ENCODE results near the gene PRKG1.
"Not testable (repeated sequence)": the region's sequence is repeated elsewhere in the genome, so short reads cannot be mapped to it uniquely, and the experiment has no call there.

PRKG1 gene

DNA sequence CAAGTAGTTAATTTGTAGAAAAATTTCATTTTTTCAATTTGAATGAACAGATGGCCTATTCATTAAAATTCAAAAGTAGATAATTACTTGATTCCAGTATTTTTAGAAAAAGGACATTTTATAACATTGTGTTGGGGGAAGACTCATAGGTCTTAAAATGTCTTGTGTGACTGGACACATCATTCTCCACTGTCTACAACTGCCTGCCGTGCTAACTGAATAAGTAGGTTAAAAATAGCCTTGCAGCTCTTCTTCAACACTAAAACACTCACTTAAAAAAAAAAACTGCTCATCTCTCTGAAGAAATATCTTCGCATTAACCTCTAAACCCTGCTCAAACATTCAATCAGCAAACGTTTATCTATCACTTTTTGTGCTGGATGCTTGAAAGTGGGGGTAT, 371.3 kb downstream of the PRKG1 start:
- no peak for DNase-seq

DNA sequence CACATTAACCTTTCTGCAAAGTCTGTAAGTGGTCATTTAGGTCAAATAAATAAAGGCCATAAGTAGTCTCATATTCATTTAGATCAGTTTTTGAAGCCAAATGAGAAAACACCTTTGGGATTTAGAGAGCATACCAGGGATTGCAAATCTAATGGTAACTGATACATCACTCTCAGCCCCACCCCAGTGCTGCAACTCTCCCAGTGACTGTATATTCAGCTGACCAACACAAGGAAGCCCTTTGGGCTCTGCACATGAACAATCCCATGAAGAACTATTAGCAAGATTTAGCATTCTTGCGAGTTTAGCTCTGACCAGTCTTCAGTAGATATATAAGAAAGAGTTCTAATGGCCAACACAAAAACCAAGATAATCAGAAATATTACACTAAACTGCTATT, 372.8 kb downstream of the PRKG1 start:
- no peak for DNase-seq

DNA sequence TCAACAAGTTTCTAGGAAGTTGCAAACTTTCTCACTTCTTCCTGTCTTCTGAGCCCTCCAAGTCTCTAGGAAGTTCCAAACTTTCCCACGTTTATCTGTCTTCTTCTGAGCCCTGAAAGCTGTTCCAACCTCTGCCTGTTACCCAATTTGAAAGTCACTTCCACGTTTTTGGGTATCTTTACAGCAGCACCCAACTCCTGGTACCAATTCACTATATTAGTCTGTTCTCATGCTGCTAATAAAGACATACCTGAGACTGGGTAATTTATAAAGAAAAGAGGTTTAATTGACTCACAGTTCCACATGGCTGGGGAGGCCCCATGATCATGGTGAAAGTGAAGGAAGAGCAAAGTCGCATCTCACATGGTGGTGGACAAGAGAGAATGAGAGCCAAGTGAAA, 381.5 kb downstream of the PRKG1 start:
- DNase-seq: not testable (repeated sequence)

DNA sequence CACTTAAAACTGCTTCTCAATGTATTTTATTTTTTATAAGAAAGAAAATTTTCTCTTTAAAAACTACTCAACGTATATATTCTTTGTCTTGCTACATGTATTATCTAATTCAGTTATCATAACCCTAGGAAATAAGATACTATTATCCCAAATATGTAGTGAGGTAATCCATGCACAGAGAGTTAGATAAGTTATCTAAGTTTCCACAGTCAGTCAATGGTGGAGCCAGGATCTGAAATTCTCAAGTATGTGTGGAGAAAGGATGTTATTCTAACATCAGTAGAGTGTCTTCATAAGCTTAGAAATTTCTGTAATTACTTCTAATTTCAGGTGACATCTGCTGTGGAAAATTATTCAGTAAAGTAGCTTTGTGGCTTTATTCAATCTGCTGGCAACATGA, 385.2 kb downstream of the PRKG1 start:
- DNase-seq: no peak

DNA sequence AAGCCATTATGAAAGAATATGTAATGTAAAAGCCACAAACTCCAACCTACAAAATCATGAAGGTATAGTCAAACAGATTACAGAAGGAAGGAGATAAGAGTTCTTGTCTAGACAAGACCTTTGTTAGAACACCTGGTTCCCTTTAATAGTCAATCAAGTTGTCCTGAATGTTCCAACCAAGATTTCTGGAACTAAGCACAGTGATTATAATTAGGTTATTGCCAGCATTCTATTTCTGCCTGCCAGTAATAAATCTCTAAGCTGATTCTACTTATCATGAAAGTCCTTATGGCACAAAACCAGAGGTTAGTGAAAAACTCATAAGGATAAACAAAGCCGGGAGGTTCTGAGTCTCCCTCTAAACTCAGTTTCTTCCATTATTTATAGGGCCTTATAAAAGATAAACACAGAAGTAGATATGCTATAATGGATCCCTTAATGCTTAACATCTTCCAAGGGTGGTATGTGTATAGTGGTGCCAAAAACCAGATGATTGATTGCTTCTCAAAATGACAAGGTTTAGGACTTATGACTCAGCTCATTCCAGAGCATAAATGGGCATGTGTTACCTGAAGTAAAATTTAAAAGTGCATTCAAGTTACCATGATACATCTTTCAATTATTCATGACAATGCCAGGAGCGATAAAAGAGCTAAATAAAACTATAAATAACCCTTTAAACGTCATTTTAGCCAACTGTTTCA, 387.9 kb downstream of the PRKG1 start:
- no peak for DNase-seq

DNA sequence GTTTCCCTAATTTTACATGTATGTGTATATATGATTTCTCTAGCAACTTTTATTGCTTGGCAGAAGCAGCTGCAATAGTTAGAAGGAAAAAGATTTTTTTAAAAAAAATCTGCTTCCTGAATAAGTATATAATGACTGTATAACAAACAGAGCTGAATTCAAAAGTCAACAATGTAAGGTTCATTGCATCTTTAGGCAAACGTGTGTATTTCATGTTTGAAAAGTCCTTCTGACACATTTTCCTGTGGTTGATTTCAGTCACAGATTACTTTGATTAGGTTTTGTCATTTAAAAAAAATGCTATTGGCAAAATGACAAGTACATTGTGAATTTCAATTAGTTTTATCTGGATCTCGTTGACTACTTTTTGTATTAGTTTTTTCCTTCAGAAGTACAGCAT, 394.1 kb downstream of the PRKG1 start:
- DNase-seq: no peak

DNA sequence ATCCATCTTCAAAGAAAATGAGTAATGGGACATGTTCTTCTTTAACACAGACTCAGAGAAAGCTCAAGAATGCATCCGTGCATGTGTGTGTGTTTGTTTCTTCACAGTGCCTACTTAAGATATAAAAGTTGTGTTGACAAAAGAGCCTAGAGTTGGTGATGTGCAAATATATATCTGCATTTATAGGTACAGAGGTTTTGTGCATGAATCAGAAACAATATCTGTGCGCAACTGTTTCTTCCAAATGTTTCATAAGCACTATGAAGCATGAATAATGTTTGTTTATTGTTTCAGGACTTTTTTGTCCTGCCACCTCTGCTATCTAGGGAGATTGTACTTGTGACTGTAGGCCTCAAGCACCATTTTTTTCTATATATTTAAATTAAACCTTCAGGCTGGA, 395.4 kb downstream of the PRKG1 start:
- no peak for DNase-seq

DNA sequence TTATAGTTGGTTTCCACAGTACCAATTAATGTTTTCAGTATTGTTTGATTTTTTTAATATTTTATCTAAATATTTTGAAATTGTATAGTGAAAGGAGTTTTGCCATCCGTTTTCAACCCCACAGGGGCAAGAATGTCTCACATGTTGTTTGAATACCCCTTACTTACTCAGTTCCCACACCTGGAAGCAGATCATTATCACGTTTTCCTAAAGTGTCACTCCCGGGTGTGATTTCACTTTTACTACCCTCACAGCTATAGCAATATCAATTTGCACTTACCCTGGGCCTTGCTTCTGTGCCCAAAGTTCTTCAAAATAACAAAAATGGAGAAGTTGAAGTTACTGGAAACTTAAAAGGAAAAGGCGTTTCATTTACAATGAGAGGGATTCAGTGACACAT, 397.0 kb downstream of the PRKG1 start:
- DNase-seq: no peak

DNA sequence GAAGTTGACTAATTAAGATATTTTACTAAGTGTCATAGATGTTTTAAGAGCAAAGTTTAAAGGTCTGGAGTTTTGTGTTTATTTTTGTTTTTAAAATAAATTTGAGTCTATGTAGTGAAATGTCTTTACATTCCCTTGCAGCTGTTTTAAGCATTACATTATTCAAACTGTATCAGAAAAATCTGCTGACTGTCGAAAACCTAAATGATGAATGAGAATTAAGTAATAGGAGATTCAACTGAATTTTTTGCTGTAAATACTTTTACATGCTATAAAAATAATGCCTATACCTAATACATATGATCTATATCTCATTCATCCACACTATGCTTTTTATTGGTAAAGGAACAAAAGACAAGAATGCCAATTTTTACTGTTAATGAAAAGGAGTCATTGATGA, 397.9 kb downstream of the PRKG1 start:
- no peak for DNase-seq

DNA sequence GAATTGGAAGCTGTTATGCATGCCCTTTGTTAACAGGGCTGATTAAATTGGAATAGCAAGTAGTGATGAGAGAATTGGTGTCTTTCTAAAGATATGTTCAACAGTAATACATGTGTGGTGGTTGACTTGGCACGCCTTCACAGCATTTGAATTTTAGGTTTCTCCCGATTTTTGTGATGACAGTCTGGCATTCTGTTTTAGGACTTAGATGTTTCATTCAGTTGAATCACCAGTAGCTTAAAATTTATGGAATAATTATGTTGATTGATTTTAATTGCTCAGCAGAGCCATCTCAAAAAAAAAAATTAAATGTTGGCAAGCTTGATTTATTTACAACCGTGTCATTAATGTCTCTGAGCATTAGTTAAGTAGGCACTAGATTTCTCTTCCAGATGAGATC, 405.4 kb downstream of the PRKG1 start:
- DNase-seq: no peak

DNA sequence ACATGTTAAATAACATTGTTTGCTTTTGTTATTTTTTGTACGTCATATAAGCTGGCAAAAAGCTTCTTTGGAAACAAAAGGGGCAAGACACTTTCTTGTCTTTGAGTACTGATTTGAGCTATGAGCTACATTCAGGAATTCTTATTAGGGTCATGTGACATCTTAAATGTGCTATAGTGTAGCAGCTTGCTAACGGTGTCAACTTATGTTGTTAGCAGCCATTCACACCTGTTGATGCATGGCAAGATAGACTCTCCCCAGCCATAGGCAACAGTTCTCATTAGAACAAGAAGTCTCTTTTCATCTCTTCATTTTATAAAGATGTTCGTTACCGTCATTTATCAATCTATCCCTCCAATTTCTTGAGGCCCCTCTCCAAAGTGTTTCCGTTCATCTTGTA, 411.4 kb downstream of the PRKG1 start:
- no peak for DNase-seq

DNA sequence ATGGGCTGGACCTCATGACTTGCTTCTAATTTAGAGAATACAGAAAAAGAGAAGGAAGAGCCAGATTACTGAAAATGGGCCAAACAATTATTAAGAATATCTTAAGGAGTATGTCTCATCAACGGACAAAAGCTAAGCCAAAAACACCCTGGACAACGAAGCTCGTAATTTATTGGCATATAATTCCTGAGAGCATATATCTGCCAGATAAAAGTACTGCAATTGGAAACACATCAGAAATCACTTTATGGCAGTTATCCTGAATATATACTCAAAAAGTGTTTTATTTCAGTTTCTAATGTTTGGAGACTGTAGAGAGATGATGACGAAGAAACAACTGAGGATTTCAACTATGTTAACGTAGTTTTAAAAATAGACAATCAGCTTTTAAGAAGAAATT, 413.3 kb downstream of the PRKG1 start:
- DNase-seq: no peak

DNA sequence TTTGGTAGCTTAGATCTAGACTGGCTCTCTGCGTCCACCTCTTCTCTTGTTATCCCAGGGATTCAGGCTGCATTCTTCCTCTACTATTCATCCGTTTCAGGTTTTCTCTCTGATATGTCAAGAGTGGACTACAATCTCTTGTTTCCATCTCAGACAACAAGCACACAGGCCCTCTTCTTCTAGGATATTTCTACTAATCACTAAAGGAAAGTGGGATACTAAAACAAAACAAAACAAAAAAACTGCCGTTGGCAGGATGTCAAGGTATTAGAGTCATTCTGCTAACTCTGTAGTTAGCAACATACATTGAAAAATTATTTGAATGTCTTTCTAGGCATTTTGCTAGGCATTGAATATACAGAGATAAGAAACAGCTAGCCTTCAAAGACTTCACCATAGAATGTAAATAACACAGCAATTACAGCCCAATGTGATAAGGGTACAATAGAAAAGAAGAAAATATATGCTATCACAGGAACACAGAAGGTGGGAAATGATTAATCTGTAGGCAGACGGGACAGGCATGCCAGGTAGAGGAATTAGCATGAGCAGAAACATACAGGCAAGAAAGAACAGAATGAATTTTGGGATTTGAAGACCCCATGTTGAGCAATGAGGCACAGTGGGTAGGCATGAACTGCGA, 414.6 kb downstream of the PRKG1 start:
- no peak for DNase-seq

DNA sequence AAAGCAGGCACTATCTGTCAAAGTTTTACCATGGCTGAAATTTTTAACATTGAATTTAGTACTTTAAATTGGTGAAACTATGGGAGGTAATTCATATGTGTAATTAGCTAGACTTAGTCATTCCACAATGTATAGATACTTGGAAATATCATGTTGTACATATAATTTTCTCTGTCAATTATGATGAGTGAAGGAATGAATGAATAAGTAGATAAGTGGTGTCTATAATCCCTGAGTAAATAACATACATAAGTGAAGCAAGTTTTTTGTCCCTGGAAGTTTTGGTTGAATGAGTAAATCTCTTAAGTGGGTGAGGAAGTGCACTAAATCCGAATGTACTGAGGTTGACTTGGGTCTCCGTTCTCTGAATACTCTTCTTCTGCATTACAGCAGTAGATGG, 424.1 kb downstream of the PRKG1 start:
- no peak for DNase-seq

DNA sequence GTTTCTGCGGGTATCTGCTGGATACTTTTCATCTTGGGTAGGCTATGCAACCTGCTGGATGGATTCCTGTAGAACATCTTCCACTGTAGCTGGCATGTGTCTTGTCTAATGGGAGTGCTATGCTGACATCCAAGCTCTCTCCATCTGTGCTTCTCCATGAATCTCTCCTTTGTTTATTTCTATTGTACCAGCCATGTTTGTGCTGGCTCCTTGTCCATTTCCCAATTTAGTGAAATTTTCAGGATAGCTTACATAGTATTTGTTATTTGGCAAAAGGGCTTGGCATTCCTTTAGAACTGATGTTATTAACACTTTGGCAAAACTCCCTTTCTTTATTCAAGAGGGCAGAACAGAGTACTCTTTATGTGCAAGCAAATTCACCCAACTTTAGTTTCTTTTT, 427.1 kb downstream of the PRKG1 start:
- no peak for DNase-seq

DNA sequence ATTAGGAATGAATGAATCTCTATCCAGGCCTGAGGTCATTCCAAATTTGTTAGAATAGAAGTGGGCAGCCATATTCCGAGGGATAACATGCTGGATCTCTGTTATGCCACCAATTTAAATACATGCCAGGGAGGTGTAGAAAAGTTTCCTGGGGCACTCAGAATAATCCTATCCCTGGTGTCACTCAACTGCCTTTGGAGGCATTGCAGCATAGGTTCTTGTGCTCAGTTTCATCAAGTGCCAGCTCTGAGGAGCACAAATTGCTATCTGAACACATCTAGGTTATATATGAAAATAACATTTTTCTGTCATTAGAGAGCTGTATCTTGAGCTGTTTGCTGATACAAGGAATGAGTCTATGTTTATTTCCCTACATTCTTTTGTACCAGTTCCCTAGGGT, 427.8 kb downstream of the PRKG1 start:
- DNase-seq: no peak

DNA sequence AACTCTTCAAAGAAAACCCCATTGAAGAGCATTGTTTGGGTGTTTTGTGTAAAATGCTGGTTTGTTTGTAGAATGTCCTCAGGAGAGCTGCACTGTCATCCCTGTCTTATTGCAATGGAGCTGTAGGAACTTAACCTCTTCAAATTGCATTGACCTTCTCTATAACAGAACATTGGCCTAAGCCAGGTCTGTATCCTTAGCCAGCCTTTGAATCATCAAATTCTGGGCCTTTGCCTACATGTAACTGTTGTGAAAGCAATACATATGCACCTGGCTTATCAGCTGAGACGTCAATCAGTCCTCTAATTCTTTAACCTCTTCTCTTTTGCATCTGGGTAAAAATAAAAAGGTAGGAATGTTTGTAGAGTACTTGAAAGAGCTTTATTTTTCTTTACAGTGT, 429.1 kb downstream of the PRKG1 start:
- DNase-seq: no peak

DNA sequence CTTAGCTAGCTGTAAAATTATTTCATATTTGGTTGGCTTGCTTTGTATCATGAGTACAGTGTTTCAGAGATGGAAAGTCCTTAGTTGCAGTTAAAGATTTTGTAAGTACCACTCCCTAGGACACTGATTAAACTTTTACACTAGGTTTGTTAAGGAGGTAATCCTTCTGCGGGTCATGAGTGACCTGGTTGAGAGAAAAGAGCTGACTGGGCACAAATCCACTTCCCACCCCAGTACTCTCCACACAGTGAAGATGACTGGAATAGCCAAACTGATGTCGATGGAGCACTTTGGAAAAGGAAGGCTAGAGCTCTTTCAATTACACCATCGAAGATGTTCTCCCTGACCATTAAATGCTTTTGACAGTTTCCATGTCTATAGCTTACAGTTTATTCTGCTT, 433.2 kb downstream of the PRKG1 start:
- DNase-seq: no peak

DNA sequence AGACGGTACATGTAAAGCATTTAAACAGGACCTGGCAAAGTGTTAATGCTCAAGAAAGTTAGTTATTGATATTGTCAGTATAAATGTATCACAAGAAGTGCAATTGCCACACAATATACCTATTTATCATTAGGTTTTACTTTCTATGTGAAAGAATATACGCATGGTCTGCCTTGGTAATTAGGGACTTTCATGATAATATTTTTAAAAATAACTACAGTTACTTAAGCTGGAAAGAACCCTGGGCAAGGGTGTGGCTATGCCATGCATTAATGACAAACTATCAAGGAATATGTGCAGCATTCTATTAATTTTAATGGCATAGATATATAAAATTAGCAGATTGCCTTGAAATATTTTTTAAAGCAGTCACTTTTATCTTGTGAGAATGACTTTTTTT, 433.9 kb downstream of the PRKG1 start:
- no peak for DNase-seq

DNA sequence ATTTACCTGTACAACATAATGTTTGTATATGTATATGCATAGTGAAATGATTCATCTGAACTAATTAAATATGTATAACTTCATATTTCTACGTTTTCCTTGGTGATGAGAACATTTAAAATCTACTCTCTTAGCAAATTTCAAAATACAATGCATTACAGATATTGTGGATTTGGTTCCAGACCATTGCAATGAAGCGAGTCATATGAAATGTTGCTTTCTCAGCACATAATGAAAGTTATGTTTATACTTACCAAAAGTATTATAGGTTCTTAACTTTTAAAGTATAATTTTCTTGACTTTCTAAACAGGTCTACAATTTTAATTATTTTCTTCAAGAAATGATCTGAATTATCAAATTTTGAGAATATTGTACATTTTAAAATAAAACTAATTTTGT, 435.9 kb downstream of the PRKG1 start:
- no peak for DNase-seq

DNA sequence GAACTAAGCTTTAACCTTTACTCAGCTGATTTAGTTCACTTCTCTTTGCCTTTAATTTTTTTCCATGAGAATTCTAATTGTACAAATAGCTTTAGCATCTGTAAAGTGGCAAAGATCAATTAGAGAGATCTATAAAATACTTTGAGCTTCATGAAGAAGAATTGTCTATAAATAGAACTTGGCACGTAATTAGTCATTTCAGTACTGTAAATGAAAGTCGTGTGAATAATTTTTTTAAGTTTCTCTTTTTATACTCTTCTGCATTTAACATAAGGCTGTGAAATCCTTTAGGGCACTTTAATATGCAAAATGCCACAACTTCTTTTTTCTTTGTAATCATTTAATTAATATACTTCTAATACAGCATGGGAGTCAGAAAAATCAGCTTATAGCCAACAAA, 447.3 kb downstream of the PRKG1 start:
- no peak for DNase-seq

DNA sequence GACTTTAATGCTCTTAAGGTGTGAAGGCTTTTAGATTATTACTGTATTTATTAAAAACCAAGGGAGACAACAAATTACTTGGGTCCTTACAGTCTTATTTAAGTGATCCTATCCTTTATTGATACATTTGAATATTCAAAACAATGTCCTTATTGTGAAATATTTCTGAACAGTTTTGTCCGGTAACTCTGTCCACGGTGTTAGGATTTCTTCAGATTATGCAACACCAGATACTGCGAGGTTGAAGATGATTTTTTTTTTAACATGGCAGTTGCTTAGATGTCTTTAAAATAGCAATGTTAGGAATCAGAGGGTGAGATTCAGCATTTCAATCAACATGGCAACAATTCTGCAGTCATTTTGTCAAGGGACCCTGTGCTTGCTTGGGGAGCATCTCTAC, 448.6 kb downstream of the PRKG1 start:
- DNase-seq: no peak

DNA sequence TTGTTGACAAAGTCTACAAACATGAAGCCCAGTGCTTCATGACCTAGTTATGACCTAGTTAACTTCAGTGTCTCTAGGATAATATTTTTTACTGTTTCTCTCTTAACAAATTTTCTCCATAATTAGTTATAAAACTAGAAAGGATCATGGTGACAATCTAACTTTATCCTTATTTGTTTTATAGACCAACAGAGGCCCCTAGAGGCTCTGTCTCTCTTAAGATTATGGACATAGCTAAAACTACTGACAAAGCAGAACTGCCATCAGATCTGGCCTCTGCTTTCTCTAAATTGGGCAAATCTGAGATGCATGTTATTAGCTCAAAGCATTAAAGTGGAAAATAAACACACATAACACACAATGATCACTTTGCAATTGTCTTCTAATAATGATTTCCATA, 449.2 kb downstream of the PRKG1 start:
- DNase-seq: no peak

DNA sequence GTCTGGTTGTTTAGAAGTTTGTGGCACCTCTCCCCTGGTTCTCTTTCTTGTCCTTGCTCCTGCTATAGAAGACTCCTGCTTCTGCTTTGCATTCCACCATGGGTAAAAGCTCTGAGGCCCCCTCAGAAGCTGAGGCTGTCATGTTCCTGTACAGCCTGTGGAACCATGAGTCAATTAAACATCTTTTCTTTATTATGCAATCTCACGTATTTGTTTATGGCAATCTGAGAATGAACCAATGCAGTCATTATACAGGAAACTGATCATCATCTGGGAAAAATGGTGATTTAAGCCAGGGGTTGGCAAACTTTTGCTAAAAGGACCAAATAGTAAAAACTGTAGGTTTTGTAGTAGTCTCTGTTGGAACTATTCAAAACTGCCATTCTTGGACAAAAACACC, 449.8 kb downstream of the PRKG1 start:
- DNase-seq: no peak

DNA sequence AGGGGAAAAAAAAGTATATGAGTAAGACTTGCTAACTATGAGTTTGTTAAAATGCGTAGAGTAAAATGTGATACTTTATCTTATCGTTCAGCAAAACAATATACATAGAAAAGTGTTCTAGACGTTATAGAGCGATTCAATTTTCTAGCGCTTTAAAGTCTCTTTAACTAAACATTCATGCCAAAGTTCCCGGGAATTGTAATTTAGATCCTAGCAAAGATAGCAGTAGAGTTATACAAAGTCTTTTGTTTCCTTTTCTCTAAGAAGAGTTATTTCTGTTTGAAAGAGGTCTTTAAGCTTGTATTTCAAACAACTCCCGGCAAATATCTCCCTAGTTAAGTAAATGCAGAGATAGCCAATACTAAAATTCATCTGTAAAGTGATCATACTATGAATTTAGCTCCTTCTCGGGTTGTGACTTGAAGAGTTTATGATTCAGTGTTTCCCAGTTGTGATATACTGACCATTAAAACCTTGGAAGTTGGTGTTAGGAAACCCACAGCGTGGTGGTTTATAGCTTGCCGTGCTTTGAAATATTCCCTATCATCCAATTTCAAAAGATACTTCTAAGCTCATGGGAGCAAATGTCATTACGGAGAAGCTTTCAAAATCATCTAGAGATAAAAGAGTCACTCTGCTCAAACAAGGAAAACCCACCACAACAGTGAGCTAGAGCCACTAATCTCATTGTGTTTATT, 453.4 kb downstream of the PRKG1 start:
- no peak for DNase-seq
